Central memory CD8-positive, alpha-beta T cell (primary cell): ENCODE results near the gene PSG2.
"Not testable (repeated sequence)": the region's sequence is repeated elsewhere in the genome, so short reads cannot be mapped to it uniquely, and the experiment has no call there.

ENCODE experiments used
- ATAC-seq: fragments of 150-1000 bp; cut with Tn5 transposase; replicated peaks from 2 replicates; pipeline ENCODE4 v1.10.0; 2022; ENCODE audit warnings: mild to moderate bottlenecking, moderate FRiP score, moderate number of reproducible peaks; ENCODE audit not compliant: poor library complexity, severe bottlenecking; ENCODE audit errors: extremely low read depth
- DNase-seq, 2 donors: peaks; one replicate each; pipeline ENCODE4 v3.0.0; 2021; ENCODE audit warnings: low spot score in 2 of 2
- H3K27ac Mint-ChIP-seq: one replicate; pipeline ENCODE4 v1.8.0; 2022; ENCODE audit warnings: low read depth, mild to moderate bottlenecking, moderate library complexity, mixed read lengths
- H3K27me3 Mint-ChIP-seq: one replicate; pipeline ENCODE4 v1.8.0; 2022; ENCODE audit warnings: mixed read lengths
- H3K36me3 Mint-ChIP-seq: one replicate; pipeline ENCODE4 v1.8.0; 2022; ENCODE audit warnings: mild to moderate bottlenecking, moderate library complexity, mixed read lengths; ENCODE audit not compliant: insufficient read depth
- H3K4me1 Mint-ChIP-seq: one replicate; pipeline ENCODE4 v1.8.0; 2022; ENCODE audit warnings: mixed read lengths
- H3K4me3 Mint-ChIP-seq: one replicate; pipeline ENCODE4 v1.8.0; 2022; ENCODE audit warnings: mild to moderate bottlenecking, moderate library complexity, mixed read lengths
- H3K9me3 Mint-ChIP-seq: one replicate; pipeline ENCODE4 v1.8.0; 2022; ENCODE audit warnings: mixed read lengths

Gene PSG2

GRCh38 chr19:43019588-43019987, 62.9 kb downstream of the PSG2 start:
- H3K36me3 Mint-ChIP-seq, DNase-seq, H3K27ac Mint-ChIP-seq, H3K4me3 Mint-ChIP-seq, ATAC-seq, H3K4me1 Mint-ChIP-seq, H3K9me3 Mint-ChIP-seq: not testable (repeated sequence)
- H3K27me3 Mint-ChIP-seq, result peaks cover 13% of the 10 kb centered on the region
